GM10266 (cell line): ENCODE results near the gene CDKN1A.

Experiments
- DNase-seq: peaks from one replicate; pipeline ENCODE4 v3.0.0; 2012; ENCODE audit errors: extremely low spot score
- TF ChIP-seq, protein P1 (sequence below): IDR thresholded peaks from 2 replicates; pipeline ENCODE4 v1.5.1; 2012; ENCODE audit warnings: mild to moderate bottlenecking, low read depth; ENCODE audit not compliant: control insufficient read depth, insufficient read depth; ENCODE audit errors: missing control alignments

CDKN1A gene

DNA sequence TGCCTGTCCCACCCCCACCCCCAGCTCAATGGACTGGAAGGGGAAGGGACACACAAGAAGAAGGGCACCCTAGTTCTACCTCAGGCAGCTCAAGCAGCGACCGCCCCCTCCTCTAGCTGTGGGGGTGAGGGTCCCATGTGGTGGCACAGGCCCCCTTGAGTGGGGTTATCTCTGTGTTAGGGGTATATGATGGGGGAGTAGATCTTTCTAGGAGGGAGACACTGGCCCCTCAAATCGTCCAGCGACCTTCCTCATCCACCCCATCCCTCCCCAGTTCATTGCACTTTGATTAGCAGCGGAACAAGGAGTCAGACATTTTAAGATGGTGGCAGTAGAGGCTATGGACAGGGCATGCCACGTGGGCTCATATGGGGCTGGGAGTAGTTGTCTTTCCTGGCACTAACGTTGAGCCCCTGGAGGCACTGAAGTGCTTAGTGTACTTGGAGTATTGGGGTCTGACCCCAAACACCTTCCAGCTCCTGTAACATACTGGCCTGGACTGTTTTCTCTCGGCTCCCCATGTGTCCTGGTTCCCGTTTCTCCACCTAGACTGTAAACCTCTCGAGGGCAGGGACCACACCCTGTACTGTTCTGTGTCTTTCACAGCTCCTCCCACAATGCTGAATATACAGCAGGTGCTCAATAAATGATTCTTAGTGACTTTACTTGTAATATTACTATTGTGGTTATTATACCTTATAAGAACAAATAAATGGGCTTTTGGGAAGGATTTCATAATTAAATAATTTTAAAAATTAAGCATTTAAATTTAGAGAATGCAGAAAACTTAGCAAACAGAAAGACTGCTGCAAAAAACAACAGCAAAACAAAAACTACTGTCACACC is 8.4 kb downstream of the CDKN1A start:
- TF ChIP-seq, protein P1, sequence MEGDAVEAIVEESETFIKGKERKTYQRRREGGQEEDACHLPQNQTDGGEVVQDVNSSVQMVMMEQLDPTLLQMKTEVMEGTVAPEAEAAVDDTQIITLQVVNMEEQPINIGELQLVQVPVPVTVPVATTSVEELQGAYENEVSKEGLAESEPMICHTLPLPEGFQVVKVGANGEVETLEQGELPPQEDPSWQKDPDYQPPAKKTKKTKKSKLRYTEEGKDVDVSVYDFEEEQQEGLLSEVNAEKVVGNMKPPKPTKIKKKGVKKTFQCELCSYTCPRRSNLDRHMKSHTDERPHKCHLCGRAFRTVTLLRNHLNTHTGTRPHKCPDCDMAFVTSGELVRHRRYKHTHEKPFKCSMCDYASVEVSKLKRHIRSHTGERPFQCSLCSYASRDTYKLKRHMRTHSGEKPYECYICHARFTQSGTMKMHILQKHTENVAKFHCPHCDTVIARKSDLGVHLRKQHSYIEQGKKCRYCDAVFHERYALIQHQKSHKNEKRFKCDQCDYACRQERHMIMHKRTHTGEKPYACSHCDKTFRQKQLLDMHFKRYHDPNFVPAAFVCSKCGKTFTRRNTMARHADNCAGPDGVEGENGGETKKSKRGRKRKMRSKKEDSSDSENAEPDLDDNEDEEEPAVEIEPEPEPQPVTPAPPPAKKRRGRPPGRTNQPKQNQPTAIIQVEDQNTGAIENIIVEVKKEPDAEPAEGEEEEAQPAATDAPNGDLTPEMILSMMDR = no peak
- DNase-seq = no peak

DNA sequence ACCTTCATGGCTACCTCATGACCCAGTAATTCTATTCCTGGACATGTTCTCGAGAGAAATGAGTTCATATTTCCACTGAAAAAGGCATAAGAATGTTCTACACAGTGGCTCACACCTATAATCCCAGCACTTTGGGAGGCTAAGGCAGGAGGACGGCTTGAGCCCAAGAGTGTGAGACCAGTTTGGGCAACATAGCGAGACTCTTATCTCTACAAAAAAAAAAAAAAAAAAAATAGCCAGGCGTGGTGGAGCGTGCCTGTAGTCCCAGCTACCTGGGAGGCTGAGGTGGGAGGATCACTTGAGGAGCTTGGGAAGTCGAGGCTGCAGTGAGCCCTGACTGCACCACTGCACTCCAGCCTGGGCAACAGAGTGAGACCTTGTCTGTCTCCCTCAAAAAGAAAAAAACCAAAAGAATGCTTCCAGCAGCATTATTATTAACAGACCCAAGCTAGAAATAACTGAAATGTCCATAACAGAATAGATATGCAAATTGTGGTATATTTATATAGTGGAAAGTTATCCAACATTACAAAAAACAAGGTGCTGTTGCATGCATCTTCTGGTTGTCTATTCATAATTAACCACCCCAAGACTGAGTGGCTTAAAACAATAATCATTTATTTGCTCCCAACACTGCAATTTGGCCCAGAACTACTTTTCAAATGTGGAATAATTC is 9.7 kb downstream of the CDKN1A start:
- no peak for DNase-seq
- TF ChIP-seq, protein P1 = no peak

DNA sequence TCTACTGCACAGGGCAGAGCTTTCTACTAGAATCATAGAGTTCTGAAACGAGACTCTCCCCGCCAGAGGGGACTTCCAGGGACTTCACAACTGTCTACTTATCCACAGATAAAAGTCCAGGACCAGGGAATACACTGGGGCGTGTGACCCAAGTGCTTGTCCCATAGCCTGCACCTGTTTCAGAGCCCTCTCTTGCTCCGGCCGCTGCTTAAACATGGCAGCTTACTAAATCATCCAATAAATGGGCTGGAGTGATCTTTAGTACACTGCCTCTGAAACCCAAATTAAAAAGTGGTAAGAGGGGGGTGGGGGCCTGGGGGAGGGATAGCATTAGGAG is 10.2 kb downstream of the CDKN1A start:
- no peak for DNase-seq
- TF ChIP-seq, protein P1 = no peak

DNA sequence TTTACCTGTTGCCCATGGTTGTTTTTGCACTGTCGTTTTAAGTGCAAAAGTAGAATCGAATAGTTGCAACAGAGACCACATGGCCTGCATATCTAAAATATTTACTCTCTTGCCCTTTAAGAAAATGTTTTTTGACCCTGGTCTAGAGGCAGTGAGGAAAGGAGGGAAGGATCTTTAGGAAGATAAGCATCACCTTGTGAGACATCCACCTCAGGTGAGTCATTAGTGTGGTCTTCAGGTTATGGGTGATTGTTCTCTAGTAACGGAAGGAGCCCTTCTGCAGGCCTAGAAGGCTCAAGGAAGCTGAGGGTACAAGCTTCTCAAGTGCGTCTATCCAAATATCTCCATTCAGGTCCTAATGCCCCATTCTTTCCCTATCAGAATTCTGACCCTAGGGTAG is 12.5 kb downstream of the CDKN1A start:
- no peak for DNase-seq

DNA sequence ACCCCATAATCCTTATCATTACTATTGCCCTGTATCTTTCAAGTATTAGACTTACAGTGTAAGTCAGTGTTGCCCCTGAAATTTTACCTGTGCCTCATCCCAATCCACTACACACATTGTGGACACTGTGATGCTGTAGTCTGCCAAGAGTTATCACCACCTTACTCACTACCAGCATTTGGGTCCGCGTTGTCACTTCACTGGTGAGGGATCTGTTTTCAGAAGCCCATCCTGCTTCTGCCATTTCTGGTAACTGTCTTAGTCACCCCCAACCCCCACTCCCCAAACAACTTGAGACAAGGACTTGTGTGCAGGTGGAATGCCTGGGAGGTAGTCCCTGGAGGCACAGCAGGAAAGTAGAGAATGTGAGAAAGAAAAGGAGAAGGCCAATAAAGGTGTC is 13.1 kb downstream of the CDKN1A start:
- DNase-seq = no peak

More for the DNA sequence above, 12.5 kb downstream of the CDKN1A start:
- TF ChIP-seq, protein P1 = no peak

DNA sequence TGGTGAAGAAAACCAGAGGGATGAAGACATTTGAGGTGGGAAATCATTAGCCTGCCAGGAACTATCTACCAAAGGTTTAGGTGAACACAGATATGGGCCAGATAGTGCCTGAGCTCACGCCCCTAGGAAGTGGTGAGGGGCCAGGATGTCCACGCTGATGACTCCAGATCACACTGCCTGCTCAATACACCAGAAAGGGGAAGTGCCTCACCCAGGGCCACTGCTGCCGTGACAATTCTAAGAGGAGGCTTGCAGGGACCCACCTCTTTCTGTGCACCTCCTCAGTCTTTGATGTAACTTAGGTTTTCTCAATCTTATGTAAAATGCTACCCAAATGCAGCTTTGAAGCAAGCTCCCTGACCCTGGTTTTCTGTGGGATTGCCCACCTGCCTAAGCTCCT is 13.7 kb downstream of the CDKN1A start:
- peak; percentile 70 for DNase-seq

More for the DNA sequence above, 13.1 kb downstream of the CDKN1A start:
- TF ChIP-seq, protein P1 = no peak

More for the DNA sequence above, 13.7 kb downstream of the CDKN1A start:
- TF ChIP-seq, protein P1 = no peak
